HK-2 (cell line): ENCODE data around the gene ARSG.
"Not testable (repeated sequence)": the region's sequence is repeated elsewhere in the genome, so short reads cannot be mapped to it uniquely, and the experiment has no call there.

Experiments
- DNase-seq: peaks from one replicate; pipeline ENCODE4 v3.0.0-alpha.2; 2018; ENCODE audit not compliant: unreplicated experiment

The ARSG gene

DNA sequence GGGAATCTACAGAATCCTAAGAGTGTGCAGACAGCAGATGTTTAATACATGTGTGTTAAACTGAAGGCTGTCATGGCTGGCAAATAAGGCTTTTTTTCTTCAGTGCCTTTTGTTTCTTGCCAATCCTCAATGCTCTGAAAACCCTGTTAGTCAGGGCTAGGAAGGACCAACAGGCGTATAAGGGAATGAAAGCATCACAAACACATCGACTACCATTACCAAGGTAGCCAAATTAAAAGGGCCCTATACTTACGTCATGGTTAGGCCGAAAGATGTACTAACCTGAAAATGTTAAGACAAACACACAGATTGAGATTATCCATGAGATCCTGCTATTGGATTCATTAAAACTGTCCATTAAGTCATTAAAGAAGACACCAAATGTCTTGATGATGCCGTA, 13.5 kb upstream of the ARSG start:
- no peak for DNase-seq

DNA sequence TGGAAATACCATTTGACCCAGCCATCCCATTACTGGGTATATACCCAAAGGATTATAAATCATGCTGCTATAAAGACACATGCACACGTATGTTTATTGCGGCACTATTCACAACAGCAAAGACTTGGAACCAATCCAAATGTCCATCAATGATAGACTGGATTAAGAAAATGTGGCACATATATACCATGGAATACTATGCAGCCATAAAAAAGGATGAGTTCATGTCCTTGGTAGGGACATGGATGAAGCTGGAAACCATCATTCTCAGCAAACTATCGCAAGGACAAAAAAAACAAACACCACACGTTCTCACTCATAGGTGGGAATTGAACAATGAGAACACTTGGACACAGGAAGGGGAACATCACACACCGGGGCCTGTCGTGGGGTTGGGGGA, 9.3 kb upstream of the ARSG start:
- not testable (repeated sequence) for DNase-seq

DNA sequence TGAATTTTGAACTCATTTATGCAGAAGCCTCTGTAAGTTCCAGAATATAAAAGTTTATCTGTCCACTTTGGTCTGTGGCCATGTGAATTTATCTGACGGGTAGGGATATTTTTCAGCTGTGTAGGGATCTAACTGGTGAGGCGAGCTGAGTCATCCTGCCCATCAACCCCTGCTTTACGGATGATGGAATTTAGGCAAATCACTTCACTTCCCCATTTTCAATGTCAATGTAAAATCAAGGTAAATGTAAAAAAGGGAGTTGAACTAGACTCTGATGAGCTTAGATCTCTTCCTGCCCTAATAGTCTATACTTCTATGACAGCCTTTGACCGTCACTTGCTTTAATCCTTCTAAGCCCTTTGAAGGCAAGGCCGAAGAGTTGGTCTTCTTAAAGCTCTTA, 2.9 kb upstream of the ARSG start:
- DNase-seq = no peak

DNA sequence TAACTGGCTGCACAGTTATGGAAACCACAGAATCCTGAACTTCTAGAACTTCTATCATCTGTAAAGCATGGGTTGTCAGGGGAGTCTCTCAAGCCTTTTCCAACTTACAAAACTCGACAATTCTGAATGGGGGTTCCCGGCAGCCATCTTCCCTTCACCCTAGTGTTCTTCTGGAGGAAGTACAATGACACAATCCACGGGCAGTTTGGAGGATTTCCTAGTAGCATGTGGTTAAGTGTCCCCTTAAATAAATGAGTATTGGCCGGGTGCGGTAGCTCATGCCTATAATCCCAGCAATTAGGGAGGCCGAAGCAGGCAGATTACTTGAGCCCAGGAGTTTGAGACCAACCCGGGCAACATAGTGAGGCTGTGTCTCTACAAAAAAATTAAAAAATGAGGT, 2.5 kb upstream of the ARSG start:
- DNase-seq = no peak

DNA sequence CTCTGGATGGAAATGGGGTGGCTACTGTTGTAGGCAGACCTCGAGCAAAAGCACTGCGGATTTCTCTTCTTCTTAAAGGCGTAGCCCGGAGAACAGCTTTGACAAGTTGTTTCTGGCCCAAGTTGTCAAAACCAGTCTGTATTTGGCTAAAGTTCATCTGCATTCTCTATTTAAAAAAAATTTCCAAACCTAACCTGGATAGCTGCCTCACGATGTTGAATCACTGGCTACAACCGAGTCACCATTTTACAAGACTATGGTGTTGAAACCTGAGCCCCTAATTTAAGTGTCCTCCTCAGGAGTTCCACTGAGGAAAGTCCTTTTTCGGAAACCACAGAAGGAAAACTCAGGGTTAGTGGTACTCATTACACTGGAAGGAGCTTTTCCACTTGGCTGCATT, 1.8 kb upstream of the ARSG start:
- no peak for DNase-seq

DNA sequence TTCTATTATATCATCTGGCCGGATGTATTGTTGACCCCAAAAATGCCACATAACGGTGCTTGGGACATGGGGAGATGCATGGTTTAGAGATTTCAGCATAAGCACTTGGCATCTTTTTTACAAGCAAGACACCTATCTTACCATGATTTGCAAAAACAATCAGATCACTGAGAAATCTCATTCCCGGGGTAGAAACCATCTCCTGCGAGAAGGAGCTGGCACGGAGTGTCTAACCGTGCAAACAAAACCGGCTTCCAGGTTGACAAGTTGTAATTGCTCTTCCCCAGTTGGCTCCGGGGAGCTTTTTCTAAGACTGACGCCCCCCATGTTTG, 1.4 kb upstream of the ARSG start:
- no peak for DNase-seq

DNA sequence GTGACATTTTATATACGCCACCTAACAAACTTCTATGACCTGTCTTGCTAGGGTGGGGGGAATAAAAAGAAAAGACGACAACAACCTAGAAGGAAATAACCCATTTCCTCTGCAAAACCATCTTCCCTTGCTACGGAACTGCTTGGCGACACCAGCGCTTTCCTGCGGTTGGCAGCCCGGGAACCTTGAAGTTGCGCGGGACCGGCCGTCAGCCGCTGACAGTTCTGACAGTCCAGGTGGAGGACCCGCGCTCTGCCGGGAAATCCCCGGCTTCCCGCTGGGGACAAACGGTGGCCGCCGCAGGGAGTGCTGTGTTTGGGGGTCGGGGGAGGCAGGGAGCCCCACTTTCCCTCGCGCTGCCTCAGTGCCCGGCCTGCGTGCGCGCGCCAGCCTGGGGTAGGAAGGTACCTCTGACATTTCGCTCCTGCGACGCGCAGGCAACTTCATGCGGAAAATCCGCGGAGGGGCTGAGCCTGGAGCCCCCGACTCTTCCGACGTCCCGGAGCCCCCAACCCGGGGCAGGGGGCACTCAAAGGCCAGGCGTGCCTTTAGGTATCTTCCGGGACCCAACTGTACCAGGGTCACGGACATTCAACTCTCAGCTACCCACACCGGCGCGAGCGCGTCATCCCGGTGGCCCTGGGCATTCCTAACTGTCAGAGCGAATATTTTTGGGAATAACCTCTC, 884 bp upstream of the ARSG start:
- no peak for DNase-seq

DNA sequence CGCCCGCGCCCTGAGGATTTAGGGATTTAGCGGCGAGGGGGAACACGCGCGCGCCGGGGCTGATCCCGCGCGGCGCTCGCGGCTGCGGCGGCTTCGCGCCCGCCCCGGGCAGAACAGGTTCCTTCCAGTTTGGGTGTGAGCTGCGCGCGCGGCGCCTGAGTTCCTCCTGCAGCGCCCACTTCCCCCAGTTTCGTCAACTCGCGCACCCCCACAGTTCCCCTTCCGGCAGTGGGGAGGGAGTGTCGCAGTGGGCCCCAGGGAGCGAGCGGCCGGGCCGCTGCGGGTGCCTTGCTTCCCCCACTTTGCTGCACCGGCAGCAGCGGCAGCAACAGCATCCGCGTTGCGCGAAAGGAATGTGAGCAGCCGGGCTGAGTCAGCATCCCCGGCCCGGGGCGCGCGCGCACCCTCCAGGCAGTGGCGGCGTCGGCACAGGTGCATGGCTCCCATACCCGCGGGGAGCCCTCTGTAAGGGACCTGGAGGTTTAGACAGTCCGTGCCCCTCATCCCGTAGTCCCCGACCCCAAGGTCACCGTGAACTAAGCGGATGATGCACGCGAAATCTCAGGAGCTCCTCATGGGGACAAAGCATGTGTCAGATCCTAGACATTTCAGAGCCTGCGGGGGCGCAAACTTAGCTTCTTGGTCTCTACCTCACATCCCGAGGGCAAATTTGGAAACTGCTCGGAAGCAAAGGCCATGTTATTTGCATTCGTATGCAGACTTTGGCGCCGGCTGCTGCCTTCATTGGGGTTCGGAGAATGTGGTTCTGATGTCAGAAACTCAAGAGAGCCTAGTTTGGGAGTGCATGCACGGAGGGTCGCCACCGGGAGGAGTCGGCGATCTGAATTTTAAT, 767 bp downstream of the ARSG start:
- peak; percentile 83 for DNase-seq

DNA sequence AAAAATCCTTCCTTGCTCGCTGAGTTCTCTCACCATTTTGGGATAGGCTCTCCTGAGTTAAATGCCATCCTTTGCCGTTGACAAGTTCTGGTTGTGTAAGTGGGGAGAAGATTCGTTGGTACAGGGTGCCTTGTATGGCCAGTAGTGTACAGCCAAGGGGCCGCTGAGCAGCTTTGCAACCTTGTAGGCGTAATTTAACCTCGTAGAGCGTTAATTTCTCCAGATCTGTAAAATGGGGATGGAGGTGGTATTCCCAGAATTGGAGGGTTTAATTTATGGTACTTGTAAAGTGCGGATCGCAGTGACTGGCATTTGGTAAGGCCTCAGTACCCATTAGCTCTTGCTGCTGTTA, 1.4 kb downstream of the ARSG start:
- DNase-seq = no peak

DNA sequence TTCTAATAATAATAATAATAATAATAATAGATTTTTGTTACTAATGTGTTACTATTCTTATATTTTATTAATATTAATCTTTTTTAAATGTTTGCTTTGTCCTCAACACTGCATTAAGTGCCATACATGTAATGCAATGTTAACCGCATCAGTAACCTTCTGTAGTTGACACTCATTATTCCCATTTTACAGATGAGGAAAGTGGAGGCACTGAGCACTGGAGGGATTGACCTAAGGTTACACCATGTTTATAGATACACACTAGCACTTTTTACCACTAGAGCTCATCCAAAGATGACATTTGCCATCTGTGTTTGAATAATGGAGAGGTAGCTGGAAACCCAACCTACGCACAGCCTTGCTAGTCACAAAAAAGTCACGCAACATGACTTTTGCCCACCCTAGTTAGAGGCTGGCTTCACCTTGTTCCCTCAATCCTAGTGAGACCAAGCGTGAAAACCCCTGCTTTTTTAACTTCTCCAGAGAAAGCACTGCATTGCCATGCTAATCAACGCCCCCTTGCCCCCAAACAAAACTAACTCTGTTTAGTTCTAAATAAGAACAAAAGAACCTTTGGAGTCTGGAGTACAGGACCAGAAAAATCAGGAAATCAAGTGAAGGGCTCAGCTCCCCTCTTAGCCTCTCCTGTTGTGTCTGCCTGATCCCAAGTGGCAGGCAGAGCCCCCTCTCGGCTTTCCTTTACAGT, 2.3 kb downstream of the ARSG start:
- no peak for DNase-seq

DNA sequence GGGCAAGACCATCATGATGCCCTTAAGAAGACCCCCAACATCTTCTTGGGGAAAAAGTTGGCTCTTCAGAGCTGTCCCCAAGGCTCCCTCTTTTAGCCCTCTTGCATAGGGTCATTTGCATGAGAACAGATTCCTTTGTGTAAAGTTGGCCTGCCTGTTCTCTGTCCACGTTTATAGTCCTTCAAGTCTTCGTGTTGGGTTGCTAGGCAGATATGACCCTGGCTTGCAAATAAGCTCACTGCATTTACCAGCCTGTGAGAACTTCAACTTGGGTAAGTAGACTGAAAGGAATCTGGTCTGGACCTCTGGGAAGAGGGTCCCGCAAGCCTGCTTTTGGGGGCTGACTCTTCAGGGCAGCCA, 2.9 kb downstream of the ARSG start:
- no peak for DNase-seq

DNA sequence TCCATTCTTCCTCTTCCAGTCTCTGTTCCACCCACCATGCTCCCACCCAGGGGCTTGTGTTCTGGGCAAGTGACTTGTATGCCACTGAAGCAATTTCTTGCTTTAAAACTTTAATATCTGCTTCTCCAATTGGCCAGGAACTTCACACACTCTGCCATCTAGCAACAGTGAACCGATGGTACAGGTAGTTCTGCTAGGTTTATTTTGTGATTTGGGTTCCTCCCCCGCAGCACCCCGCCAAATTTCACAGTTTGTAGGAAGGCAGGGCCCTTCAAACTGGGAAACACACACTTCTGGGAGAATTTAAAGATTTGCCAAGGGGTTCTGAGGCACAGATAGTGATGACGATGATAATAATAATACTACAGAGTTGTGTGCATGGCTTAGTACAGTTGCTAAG, 3.3 kb downstream of the ARSG start:
- no peak for DNase-seq

DNA sequence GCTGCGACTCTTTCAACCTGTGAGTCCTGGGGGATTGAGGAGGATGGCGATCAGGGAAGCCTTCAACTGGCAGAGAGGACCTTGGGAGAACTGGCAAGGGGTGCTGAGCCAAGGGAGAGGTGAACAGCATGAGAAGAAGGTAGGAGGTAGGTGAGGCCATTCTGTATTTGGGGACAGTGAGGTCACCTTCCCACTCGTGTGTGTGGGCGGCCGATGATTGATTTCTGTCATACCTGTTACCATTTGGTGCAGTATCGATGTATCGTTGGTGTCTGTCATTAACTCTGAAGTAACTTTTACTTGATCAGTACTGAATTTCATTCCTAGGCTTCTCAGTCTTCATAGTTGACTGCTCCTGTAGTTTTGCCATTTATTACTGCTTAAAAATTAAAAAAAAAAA, 3.8 kb downstream of the ARSG start:
- DNase-seq = no peak

DNA sequence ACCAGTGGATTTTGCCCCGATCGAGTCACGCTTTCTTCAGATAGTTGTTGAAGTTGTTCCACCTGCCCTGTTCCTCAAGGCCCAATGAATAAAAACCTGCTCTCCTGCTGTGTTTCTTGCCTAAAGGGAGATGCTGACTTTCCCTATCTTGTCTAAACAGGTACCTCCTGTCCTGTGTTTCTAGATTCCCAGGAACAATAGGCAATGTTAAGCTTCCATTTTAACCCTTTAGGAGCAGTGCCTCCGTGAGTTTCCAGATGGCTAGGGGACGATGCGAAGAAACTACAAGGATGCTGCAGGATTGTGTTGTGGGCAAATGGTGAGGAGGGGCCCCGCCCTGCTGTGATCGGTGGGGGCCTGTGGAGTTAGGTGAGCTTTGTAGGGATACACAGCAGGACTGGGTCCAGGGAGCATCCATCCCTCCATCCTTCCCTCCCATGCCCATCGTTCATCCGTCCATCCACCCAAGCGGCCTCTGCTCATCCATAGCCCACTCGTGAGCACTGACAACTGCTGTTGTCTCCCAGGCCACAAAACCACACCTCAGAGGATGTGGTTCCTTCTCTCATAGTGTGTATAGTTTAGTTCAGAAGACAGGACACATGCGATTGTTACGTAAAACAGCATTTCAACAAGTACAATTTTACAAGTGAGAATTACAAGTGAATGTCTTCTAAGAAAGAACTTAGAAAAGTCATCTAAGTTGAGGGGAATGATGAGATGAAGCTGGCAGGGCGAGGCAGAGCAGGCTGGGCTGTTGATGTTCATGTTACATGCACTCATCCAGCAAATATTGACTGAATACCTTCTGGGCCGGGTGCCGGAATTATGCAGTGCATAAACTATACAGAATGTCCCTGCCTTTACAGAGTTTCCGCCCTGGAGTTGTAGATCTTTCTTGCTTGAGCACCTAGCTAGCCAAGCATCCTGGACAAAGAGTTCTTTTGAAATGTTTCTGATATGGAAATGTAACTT, 5.2 kb downstream of the ARSG start:
- no peak for DNase-seq

DNA sequence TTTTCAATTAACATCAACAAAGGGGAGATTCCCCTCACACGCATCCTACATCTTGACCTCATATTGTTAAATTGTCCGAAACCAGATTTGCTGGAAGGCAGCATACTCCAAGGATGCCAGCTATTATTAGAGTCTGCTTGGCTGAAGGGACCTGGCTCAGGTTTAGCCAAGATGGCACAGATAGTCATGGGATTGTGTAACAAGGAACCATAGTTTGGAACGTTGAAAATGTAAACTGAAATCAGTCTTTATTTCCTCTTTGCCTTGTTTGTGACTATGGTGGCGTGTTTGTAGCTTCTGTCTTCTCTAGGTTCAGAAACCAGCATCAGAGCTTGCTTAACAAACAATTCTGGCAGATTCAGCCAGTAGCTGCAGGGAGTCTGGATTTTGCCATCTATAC, 5.9 kb downstream of the ARSG start:
- no peak for DNase-seq

DNA sequence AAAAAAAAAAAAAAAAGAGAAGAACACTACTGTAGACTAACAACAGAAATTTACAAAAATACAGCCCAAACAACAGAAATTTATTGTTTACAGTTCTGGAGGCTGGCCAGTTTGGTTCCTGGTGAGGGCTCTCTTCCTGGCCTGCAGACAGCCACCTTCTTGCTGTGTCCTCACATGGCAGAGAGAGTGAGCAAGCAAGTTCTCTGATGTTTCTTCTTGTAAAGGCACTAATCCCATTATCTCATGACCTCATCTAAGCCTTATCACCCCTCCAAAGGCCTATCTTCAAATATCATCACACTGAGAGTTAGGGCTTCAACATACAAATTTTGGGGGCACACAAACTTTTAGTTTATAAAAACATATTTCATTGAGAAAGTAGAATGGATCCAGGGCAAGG, 7.3 kb downstream of the ARSG start:
- no peak for DNase-seq

DNA sequence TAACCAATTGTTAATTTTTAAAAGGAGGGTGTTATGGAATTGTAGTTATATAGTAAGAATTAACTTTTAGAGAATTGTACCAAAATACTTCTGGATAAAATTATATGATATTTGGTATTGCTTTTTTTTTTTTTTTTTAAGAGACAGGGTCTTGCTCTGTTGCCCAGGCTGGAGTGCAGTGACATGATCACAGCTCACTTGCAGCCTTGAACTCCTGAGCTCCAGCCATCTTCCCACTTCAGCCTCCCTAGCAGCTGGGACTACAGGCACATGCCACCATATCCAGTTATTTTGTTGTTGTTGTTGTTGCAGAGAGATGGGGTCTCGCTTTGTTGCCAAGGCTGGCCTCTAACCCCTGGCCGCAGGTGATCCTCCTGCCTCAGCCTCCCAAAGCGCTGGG, 8.5 kb downstream of the ARSG start:
- DNase-seq = no peak

DNA sequence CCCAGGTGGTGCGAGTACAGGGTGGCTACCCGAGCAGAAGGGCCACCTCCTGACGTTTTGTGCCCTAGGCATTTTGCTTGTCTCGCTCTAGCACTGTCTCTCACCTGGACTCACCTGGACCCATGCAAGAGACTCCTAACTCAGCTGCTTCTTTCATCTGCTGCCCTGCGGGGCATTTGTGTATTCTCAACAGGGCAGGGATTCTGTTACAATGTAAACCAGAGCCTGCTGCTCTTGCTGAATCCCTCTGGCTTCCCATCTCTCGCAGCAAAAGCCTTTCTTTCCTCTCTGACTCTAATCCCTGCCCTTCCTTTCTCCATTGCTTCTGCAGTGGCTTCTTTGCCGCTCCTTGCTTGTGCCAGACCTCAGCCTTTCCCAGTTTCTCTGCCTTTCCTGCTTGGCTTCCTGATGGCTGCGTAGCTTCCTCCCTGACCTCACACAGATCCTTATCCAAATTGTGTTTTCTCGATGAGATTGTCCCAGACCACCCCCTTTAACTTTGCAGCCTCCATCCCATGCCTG, 10.2 kb downstream of the ARSG start:
- DNase-seq = no peak

DNA sequence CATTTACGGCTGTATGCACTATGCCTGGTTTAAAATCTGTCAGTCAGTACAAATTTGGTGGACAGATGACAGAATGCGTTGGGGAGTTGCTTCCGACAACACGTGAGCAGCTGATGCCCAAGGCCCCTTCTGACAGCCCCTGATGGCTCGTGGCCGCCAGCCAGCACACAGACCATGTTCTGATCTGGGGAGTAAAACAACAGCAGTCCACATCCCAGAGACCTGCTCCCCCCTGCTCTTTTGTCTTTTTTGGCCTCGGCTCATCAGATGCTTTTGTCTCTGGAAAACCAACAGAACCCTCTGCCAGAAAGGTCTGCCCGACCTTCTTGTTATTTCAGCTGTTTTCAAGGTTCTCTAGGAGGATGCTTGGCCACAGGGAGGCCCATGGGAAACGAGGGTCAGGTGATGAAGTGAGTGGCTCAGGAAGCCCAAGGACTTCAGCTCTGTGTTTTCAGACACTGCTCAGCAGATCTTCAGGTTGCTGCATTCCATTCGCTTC, 10.8 kb downstream of the ARSG start:
- DNase-seq = no peak

DNA sequence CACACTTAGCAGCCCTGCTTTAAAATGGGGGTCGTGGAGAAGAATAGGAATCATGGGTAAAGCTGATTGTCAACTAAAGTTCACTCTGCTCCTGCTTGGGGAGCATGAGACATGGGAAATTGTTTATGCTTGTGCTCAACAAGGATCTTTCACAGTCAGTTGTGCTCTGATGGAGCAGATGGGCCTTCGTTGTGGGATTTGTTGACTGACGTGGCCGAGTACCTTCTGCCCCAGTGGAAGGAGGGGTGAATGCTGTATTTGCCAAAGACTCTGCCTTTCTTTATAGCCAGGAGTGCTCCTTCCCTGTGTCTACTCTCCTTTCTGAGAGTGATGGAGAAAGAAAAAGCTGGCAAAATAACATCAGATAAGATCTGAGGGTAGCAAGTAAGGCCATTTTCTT, 11.4 kb downstream of the ARSG start:
- DNase-seq = no peak

DNA sequence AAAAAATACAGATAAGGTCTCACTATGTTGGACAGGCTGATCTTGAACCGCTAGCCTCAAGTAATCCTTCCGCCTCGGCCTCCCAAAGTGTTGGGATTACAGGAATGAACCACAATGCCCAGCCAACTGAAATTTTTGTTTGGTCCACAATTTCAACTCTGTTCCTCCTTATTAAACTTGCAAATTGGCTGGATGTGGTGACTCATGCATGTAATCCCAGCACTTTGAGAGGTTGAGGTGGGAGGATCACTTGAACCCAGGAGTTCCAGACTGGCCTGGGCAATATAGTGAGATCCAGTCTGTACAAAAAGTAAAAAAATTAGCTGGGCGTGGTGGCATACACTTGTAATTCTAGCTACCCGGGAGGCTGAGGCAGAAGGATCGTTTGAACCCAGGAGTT, 13.4 kb downstream of the ARSG start:
- no peak for DNase-seq

DNA sequence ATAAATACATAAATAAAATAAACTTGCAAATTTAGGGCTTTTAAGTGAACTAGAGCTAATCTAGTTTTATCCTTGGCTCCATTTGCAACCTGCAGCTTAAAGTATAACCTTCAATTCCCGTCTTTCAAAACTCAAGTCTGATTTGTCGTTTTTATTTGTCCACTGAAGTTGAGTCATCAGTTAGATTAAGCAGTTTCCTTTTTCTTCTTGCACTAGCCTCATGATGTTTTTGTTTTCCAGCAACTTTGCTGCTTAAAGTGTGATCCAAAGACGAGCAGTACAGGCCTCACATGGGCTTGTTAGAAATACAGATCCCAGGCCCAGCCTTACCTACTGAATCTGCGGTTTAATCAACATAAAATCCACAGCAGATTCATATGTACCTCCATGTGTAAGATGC, 13.8 kb downstream of the ARSG start:
- no peak for DNase-seq
